ENCODE results near the gene THSD7A.

The THSD7A gene

GRCh38 chr7:11742496-11742895, 89.5 kb downstream of the THSD7A start:
- no peak for TF ChIP-seq CTCF (IDR thresholded peaks at IDR 0.05; ENCODE audit: low read depth, low read length)
- TF ChIP-seq EZH2phosphoT487 (IDR thresholded peaks at IDR 0.05; ENCODE audit: low read depth): no peak
- H3K79me2 ChIP-seq (ENCODE audit: low read length): no peaks in the 10 kb centered on the region
- H3K4me2 ChIP-seq (ENCODE audit: low read length): no peak overlapping the region

GRCh38 chr7:11737723-11738122, 94.3 kb downstream of the THSD7A start:
- Histone ChIP-seq H3K4me3 (ENCODE audit: low read length) (no peak overlapping the region), H3K27ac (ENCODE audit: low read length) (no peak overlapping the region), H3K9ac (ENCODE audit: low read length) (no peak overlapping the region), H3K36me3 (replicated peaks; ENCODE audit: low read depth, low read length) (no peaks in the 10 kb centered on the region), H3K27me3 (ENCODE audit: low read depth, low read length) (no peaks in the 10 kb centered on the region), H3K9me3 (ENCODE audit: insufficient read depth, low read length) (no peaks in the 10 kb centered on the region), H2AFZ (ENCODE audit: low read depth, low read length) (no peak overlapping the region), H4K20me1 (ENCODE audit: insufficient read depth, low read length) (no peaks in the 10 kb centered on the region), H3K4me1 (ENCODE audit: low read length) (no peaks in the 10 kb centered on the region), H3K79me2 (ENCODE audit: low read length) (no peaks in the 10 kb centered on the region), H3K4me2 (ENCODE audit: low read length) (no peak overlapping the region)
- TF ChIP-seq CTCF (IDR thresholded peaks at IDR 0.05; ENCODE audit: low read depth, low read length): no peak
- TF ChIP-seq EZH2phosphoT487 (IDR thresholded peaks at IDR 0.05; ENCODE audit: low read depth): no peak

More at GRCh38 chr7:11742496-11742895, 89.5 kb downstream of the THSD7A start:
- Histone ChIP-seq H3K36me3 (replicated peaks; ENCODE audit: low read depth, low read length) (no peaks in the 10 kb centered on the region), H4K20me1 (ENCODE audit: insufficient read depth, low read length) (no peaks in the 10 kb centered on the region), H3K27me3 (ENCODE audit: low read depth, low read length) (no peaks in the 10 kb centered on the region), H3K27ac (ENCODE audit: low read length) (no peak overlapping the region), H2AFZ (ENCODE audit: low read depth, low read length) (no peak overlapping the region), H3K9ac (ENCODE audit: low read length) (no peak overlapping the region), H3K4me3 (ENCODE audit: low read length) (no peak overlapping the region), H3K4me1 (ENCODE audit: low read length) (no peaks in the 10 kb centered on the region), H3K9me3 (ENCODE audit: insufficient read depth, low read length) (no peaks in the 10 kb centered on the region)

GRCh38 chr7:11732207-11732606, 99.8 kb downstream of the THSD7A start:
- no peaks in the 10 kb centered on the region for H3K9me3 ChIP-seq (ENCODE audit: insufficient read depth, low read length)
- H3K36me3 ChIP-seq (replicated peaks; ENCODE audit: low read depth, low read length): no peaks in the 10 kb centered on the region
- no peaks in the 10 kb centered on the region for H3K4me1 ChIP-seq (ENCODE audit: low read length)
- no peak overlapping the region for H2AFZ ChIP-seq (ENCODE audit: low read depth, low read length)
- no peaks in the 10 kb centered on the region for H4K20me1 ChIP-seq (ENCODE audit: insufficient read depth, low read length)
- no peak overlapping the region for H3K4me3 ChIP-seq (ENCODE audit: low read length)
- H3K4me2 ChIP-seq (ENCODE audit: low read length): no peak overlapping the region
- no peaks in the 10 kb centered on the region for H3K27me3 ChIP-seq (ENCODE audit: low read depth, low read length)
- TF ChIP-seq CTCF (IDR thresholded peaks at IDR 0.05; ENCODE audit: low read depth, low read length) (no peak), EZH2phosphoT487 (IDR thresholded peaks at IDR 0.05; ENCODE audit: low read depth) (no peak)
- no peak overlapping the region for H3K9ac ChIP-seq (ENCODE audit: low read length)
- H3K79me2 ChIP-seq (ENCODE audit: low read length): no peaks in the 10 kb centered on the region
- H3K27ac ChIP-seq (ENCODE audit: low read length): no peak overlapping the region

- no peak overlapping the region for H3K4me3 ChIP-seq (ENCODE audit: low read length)
- no peaks in the 10 kb centered on the region for H3K36me3 ChIP-seq (replicated peaks; ENCODE audit: low read depth, low read length)
- no peaks in the 10 kb centered on the region for H3K79me2 ChIP-seq (ENCODE audit: low read length)
- no peak overlapping the region for H3K9ac ChIP-seq (ENCODE audit: low read length)
- no peak for TF ChIP-seq CTCF (IDR thresholded peaks at IDR 0.05; ENCODE audit: low read depth, low read length)
- no peaks in the 10 kb centered on the region for H3K27me3 ChIP-seq (ENCODE audit: low read depth, low read length)
- no peak overlapping the region for H2AFZ ChIP-seq (ENCODE audit: low read depth, low read length)
- no peak overlapping the region for H3K4me2 ChIP-seq (ENCODE audit: low read length)
- H3K9me3 ChIP-seq (ENCODE audit: insufficient read depth, low read length): no peaks in the 10 kb centered on the region
- H3K4me1 ChIP-seq (ENCODE audit: low read length): peaks cover 4% of the 10 kb centered on the region
- H4K20me1 ChIP-seq (ENCODE audit: insufficient read depth, low read length): no peaks in the 10 kb centered on the region
- no peak overlapping the region for H3K27ac ChIP-seq (ENCODE audit: low read length)
These were observed 101.3 kb downstream of the THSD7A start for GRCh38 chr7:11730725-11731124.
